Smooth muscle cell (in vitro differentiated cells): ENCODE data around the gene LYZL2. TPM values are rescaled to one million over a fixed set of nuclear protein-coding genes. Genes with fewer than 3 reads are reported as not detected.
"Not testable (repeated sequence)": the region's sequence is repeated elsewhere in the genome, so short reads cannot be mapped to it uniquely, and the experiment has no call there.

Experiments used
- DNase-seq: peaks from one replicate; lab custom pipeline; 2025; ENCODE audit not compliant: unreplicated experiment; lab: John Stamatoyannopoulos, UW
- H2AFZ ChIP-seq: fragments of 200-600 bp; sonication (generic); 2 replicates; pipeline ENCODE4 v1.6.0; 2016; ENCODE audit warnings: antibody characterized with exemption, low read depth, mild to moderate bottlenecking
- H3F3A ChIP-seq: fragments of 200-600 bp; sonication (generic); 2 replicates; pipeline ENCODE4 v1.6.0; 2017; ENCODE audit warnings: antibody characterized with exemption, low read depth
- H3K27ac ChIP-seq: fragments of 200-600 bp; sonication (generic); 2 replicates; pipeline ENCODE4 v1.5.1; 2016; ENCODE audit warnings: low read depth, mild to moderate bottlenecking
- H3K27me3 ChIP-seq: fragments of 200-600 bp; sonication (generic); 2 replicates; pipeline ENCODE4 v1.6.1; 2016; ENCODE audit warnings: low read depth, mild to moderate bottlenecking
- H3K36me3 ChIP-seq: fragments of 200-600 bp; sonication (generic); 2 replicates; pipeline ENCODE4 v1.5.1; 2016; ENCODE audit warnings: low read depth
- H3K4me1 ChIP-seq: fragments of 200-600 bp; sonication (generic); 2 replicates; pipeline ENCODE4 v1.5.1; 2016; ENCODE audit warnings: low read depth
- H3K4me2 ChIP-seq: fragments of 200-600 bp; sonication (generic); 2 replicates; pipeline ENCODE4 v1.6.0; 2016; ENCODE audit warnings: mild to moderate bottlenecking
- H3K4me3 ChIP-seq: fragments of 200-600 bp; sonication (generic); 2 replicates; pipeline ENCODE4 v1.5.1; 2016; ENCODE audit warnings: mild to moderate bottlenecking
- H3K79me2 ChIP-seq: fragments of 200-600 bp; sonication (generic); 2 replicates; pipeline ENCODE4 v1.6.0; 2016; ENCODE audit warnings: low read depth, mild to moderate bottlenecking
- H3K9ac ChIP-seq: fragments of 200-600 bp; sonication (generic); 2 replicates; pipeline ENCODE4 v1.6.0; 2016; ENCODE audit warnings: low read depth
- H3K9me3 ChIP-seq: fragments of 200-600 bp; sonication (generic); replicated peaks from 2 replicates; pipeline ENCODE4 v1.5.1; 2016; ENCODE audit warnings: low read depth
- H4K20me1 ChIP-seq: fragments of 200-600 bp; sonication (generic); 2 replicates; pipeline ENCODE4 v1.6.0; 2016; ENCODE audit warnings: low read depth
- CTCF ChIP-seq: fragments of 200-600 bp; sonication (generic); IDR thresholded peaks from 2 replicates; pipeline ENCODE4 v1.5.1; 2017; ENCODE audit warnings: borderline replicate concordance, mild to moderate bottlenecking, antibody characterized with exemption; ENCODE audit not compliant: insufficient read depth, poor library complexity, severe bottlenecking
- whole genome bisulfite sequencing: methylation state at CpG from one replicate; pipeline ENCODE4 v1.1.7; 2016; ENCODE audit warnings: low lambda C conversion rate; 5-methylcytosine and 5-hydroxymethylcytosine counted together
- polyA plus RNA-seq: library from polyadenylated mRNA; unstranded; fragments of >200 nt; fragmentation: Nextera tagmentation; extraction: Ambion mirVana; gene quantifications from 2 replicates; pipeline ENCODE4 v1.2.1, GENCODE V29; 2016
- total RNA-seq: library from RNA; depleted of rRNA; stranded (reverse); fragments of >200 nt; gene quantifications from 2 replicates; pipeline ENCODE4 v1.2.3, GENCODE V29; 2014

LYZL2 gene
- total and polyA plus RNA-seq, 2 experiments from 2014 or later = not detected

GRCh38 chr10:30647089-30647488 lies 17.5 kb upstream of the LYZL2 start:
- no peak for DNase-seq
- no peaks in the 10 kb centered on the region for H4K20me1 ChIP-seq
- H3K79me2 ChIP-seq = no peaks in the 10 kb centered on the region
- no peak overlapping the region for H3K4me2 ChIP-seq
- H3F3A ChIP-seq = no peaks in the 10 kb centered on the region
- 75% methylated on average over 8 of the region's 8 CpGs for WGBS
- no peaks in the 10 kb centered on the region for H3K9me3 ChIP-seq
- H2AFZ ChIP-seq = no peak overlapping the region
- no peak overlapping the region for H3K4me3 ChIP-seq
- no peak overlapping the region for H3K27ac ChIP-seq
- H3K36me3 ChIP-seq = no peaks in the 10 kb centered on the region
- no peak for TF ChIP-seq CTCF
- no peaks in the 10 kb centered on the region for H3K27me3 ChIP-seq
- H3K9ac ChIP-seq = no peak overlapping the region
- H3K4me1 ChIP-seq = peaks cover 7% of the 10 kb centered on the region

- peak; percentile 7 for DNase-seq
- Histone ChIP-seq H3K36me3 (no peaks in the 10 kb centered on the region), H2AFZ (no peak overlapping the region), H3K27me3 (no peaks in the 10 kb centered on the region), H3K9ac (no peak overlapping the region), H3K4me1 (peaks cover 3% of the 10 kb centered on the region), H3K79me2 (no peaks in the 10 kb centered on the region), H4K20me1 (no peaks in the 10 kb centered on the region), H3K27ac (peak overlapping the region; percentile 24), H3K4me2 (peak overlapping the region; percentile 63), H3K9me3 (no peaks in the 10 kb centered on the region), H3F3A (no peaks in the 10 kb centered on the region), H3K4me3 (no peak overlapping the region)
- no peak for TF ChIP-seq CTCF
- 6% methylated on average over 9 of the region's 15 CpGs for WGBS
Observed at GRCh38 chr10:30645340-30645827, 15.8 kb upstream of the LYZL2 start.

GRCh38 chr10:30644408-30644861 lies 14.9 kb upstream of the LYZL2 start:
- H3K4me1 ChIP-seq, H3K9ac ChIP-seq, H3K9me3 ChIP-seq, H3K4me3 ChIP-seq, H3K79me2 ChIP-seq, H3F3A ChIP-seq, H3K27me3 ChIP-seq, DNase-seq, H4K20me1 ChIP-seq, H2AFZ ChIP-seq, H3K36me3 ChIP-seq: not testable (repeated sequence)
- WGBS = 26% methylated on average over 5 of the region's 5 CpGs
- Histone ChIP-seq H3K4me2 (peak overlapping the region; percentile 52), H3K27ac (peak overlapping the region; percentile 12)

- not testable (repeated sequence) for H2AFZ ChIP-seq, H3K36me3 ChIP-seq, H3F3A ChIP-seq, H3K4me3 ChIP-seq, H3K79me2 ChIP-seq, H3K9ac ChIP-seq, H3K4me1 ChIP-seq, H4K20me1 ChIP-seq, DNase-seq, H3K9me3 ChIP-seq, H3K27ac ChIP-seq, H3K27me3 ChIP-seq
- 66% methylated on average over 11 of the region's 12 CpGs for WGBS
- H3K4me2 ChIP-seq = peak overlapping the region; percentile 52
Observed at GRCh38 chr10:30643557-30644199, 14.1 kb upstream of the LYZL2 start.

- not testable (repeated sequence) for H3K27ac ChIP-seq, H3K4me3 ChIP-seq, H3K9ac ChIP-seq, H4K20me1 ChIP-seq, H3K79me2 ChIP-seq, DNase-seq, H3F3A ChIP-seq, H3K4me1 ChIP-seq, H3K27me3 ChIP-seq, H2AFZ ChIP-seq, H3K9me3 ChIP-seq, H3K4me2 ChIP-seq, H3K36me3 ChIP-seq
- WGBS = 82% methylated on average over 8 of the region's 13 CpGs
Observed at GRCh38 chr10:30642856-30643255, 13.3 kb upstream of the LYZL2 start.
